Activated CD4-positive, alpha-beta T cell treated with anti-CD3 and anti-CD28 coated beads, Interleukin-2, amount 10 ng/mL, durations not matched to agents 7 days and 5 days (primary cell): ENCODE data around the gene PHAF1. TPM values are rescaled to one million over a fixed set of nuclear protein-coding genes. Genes with fewer than 3 reads are reported as not detected.
A peak's percentile ranks its signal among the peaks of the same experiment; 100 is the strongest.

Experiments
- CTCF ChIA-PET: fragments of 350-600 bp; sonication (Branson Sonifier 250); formaldehyde crosslinking; loops from one replicate; lab custom pipeline; 2021; ENCODE audit warnings: antibody characterized with exemption; lab: Charles Lee
- POLR2A ChIA-PET: fragments of 350-600 bp; sonication (Branson Sonifier 250); formaldehyde crosslinking; loops from one replicate; lab custom pipeline; 2021; ENCODE audit warnings: antibody characterized with exemption; lab: Charles Lee
- DNase-seq: peaks from one replicate; pipeline ENCODE4 v3.0.0-alpha.2; 2020
- H3K27ac Mint-ChIP-seq: one replicate; pipeline ENCODE4 v1.8.0; 2021; ENCODE audit warnings: mild to moderate bottlenecking, moderate library complexity, mixed read lengths
- H3K27me3 Mint-ChIP-seq: one replicate; pipeline ENCODE4 v1.8.0; 2021; ENCODE audit warnings: mixed read lengths
- H3K36me3 Mint-ChIP-seq: one replicate; pipeline ENCODE4 v1.8.0; 2021; ENCODE audit warnings: low read depth, mixed read lengths
- H3K4me1 Mint-ChIP-seq: one replicate; pipeline ENCODE4 v1.8.0; 2021; ENCODE audit warnings: mixed read lengths
- H3K4me3 Mint-ChIP-seq: one replicate; pipeline ENCODE4 v1.8.0; 2021; ENCODE audit warnings: mild to moderate bottlenecking, moderate library complexity, mixed read lengths
- H3K9me3 Mint-ChIP-seq: one replicate; pipeline ENCODE4 v1.8.0; 2021; ENCODE audit warnings: mixed read lengths
- total RNA-seq, 2 experiments: library from RNA; stranded (reverse); gene quantifications; one replicate each; pipeline ENCODE4 v1.2.3, GENCODE V29; 2021

The PHAF1 gene
- total RNA-seq, 2 experiments from 2014 or later, result 15.2 to 19.0 TPM

DNA sequence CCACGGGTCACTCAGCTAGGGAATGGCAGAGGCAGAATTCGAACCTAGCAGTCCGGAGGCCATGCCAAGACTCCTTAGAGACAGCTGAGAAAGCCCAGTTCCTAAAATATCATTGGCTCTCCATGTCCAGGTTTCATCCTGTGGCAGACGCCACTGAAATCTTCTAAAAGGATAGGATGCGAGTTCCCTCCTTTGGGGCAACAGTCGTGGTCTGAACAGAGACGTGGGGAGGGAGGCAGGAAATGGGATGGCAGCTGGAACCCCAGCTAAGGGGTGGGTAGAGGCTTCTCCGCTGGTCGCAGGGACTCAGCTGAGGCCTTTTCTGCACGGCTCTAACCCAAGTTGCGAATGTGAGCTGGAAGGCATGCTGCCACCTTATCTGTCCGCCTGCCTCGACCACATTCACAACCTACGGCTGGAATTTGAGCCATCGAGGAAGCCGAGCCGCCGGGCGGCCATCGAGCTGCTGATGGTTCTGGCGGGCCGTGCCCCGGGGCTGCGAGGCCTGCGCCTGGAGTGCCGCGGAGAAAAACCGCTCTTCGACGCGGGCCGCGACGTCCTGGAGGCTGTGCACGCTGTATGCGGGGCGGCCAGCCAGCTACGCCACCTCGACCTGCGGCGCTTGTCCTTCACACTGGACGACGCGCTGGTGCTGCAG lies 52.9 kb downstream of the PHAF1 start:
- CTCF ChIA-PET, result interaction anchor here (0.5 to 8.0 kb wide), 17 partner anchors 7 to 917 kb away, joined by 3 to 137 read pairs (median 4); partner anchors contain the start of genes B3GNT9, MATCAP1, NOL3 and TMEM208
- H3K27me3 Mint-ChIP-seq, result peaks cover 36% of the 10 kb centered on the region
- H3K4me1 Mint-ChIP-seq, result peaks cover 51% of the 10 kb centered on the region
- peak overlapping the region; percentile 51 for H3K4me3 Mint-ChIP-seq
- DNase-seq, result no peak
- H3K27ac Mint-ChIP-seq, result peak overlapping the region; percentile 2
- no peaks in the 10 kb centered on the region for H3K9me3 Mint-ChIP-seq
- peaks cover 25% of the 10 kb centered on the region for H3K36me3 Mint-ChIP-seq
- POLR2A ChIA-PET, result interaction anchor here (0.6 to 0.7 kb wide), 2 partner anchors 9 to 210 kb away, joined by 3 read pairs; no protein-coding TSS in a partner anchor

GRCh38 chr16:67163164-67163998 lies 53.6 kb downstream of the PHAF1 start:
- H3K36me3 Mint-ChIP-seq, result peaks cover 20% of the 10 kb centered on the region
- peaks cover 43% of the 10 kb centered on the region for H3K4me1 Mint-ChIP-seq
- H3K27ac Mint-ChIP-seq, result no peak overlapping the region
- H3K9me3 Mint-ChIP-seq, result no peaks in the 10 kb centered on the region
- ChIA-PET POLR2A (interaction anchor here (0.7 kb wide), 1 partner anchor 211 kb away, joined by 3 read pairs; no protein-coding TSS in a partner anchor), CTCF (interaction anchor here (0.5 to 8.0 kb wide), 17 partner anchors 8 to 917 kb away, joined by 3 to 137 read pairs (median 4); partner anchors contain the start of genes B3GNT9, MATCAP1, NOL3 and TMEM208)
- DNase-seq, result peak; percentile 54
- peaks cover 42% of the 10 kb centered on the region for H3K27me3 Mint-ChIP-seq
- peak overlapping the region; percentile 34 for H3K4me3 Mint-ChIP-seq

- H3K36me3 Mint-ChIP-seq, result peaks cover 20% of the 10 kb centered on the region
- CTCF ChIA-PET, result interaction anchor here (1.0 to 8.0 kb wide), 8 partner anchors 8 to 200 kb away, joined by 3 to 137 read pairs (median 10); partner anchors contain the start of genes MATCAP1 and NOL3
- H3K9me3 Mint-ChIP-seq, result no peaks in the 10 kb centered on the region
- H3K4me3 Mint-ChIP-seq, result peak overlapping the region; percentile 34
- H3K27ac Mint-ChIP-seq, result peak overlapping the region; percentile 50
- no peak for DNase-seq
- peaks cover 38% of the 10 kb centered on the region for H3K4me1 Mint-ChIP-seq
- H3K27me3 Mint-ChIP-seq, result peaks cover 44% of the 10 kb centered on the region
- POLR2A ChIA-PET, result no interaction called here
Measured at GRCh38 chr16:67163999-67164558, 54.3 kb downstream of the PHAF1 start.

- ChIA-PET CTCF (interaction anchor here (0.9 to 2.8 kb wide), 5 partner anchors 9 to 147 kb away, joined by 3 to 12 read pairs (median 10); no protein-coding TSS in a partner anchor), POLR2A (no interaction called here)
- peaks cover 38% of the 10 kb centered on the region for H3K4me1 Mint-ChIP-seq
- H3K4me3 Mint-ChIP-seq, result peak within 1 kb of the TSS; percentile 34
- H3K27me3 Mint-ChIP-seq, result peaks cover 45% of the 10 kb centered on the region
- H3K36me3 Mint-ChIP-seq, result peaks cover 20% of the 10 kb centered on the region
- DNase-seq, result no peak
- peak within 1 kb of the TSS; percentile 50 for H3K27ac Mint-ChIP-seq
- H3K9me3 Mint-ChIP-seq, result no peaks in the 10 kb centered on the region
Measured at GRCh38 chr16:67164599-67165061, 54.9 kb downstream of the PHAF1 start, which contains the start of gene HSF4. TSS of gene HSF4 (plus strand) at chr16:67164745. CDS start at chr16:67164812, 67 bp downstream.

DNA sequence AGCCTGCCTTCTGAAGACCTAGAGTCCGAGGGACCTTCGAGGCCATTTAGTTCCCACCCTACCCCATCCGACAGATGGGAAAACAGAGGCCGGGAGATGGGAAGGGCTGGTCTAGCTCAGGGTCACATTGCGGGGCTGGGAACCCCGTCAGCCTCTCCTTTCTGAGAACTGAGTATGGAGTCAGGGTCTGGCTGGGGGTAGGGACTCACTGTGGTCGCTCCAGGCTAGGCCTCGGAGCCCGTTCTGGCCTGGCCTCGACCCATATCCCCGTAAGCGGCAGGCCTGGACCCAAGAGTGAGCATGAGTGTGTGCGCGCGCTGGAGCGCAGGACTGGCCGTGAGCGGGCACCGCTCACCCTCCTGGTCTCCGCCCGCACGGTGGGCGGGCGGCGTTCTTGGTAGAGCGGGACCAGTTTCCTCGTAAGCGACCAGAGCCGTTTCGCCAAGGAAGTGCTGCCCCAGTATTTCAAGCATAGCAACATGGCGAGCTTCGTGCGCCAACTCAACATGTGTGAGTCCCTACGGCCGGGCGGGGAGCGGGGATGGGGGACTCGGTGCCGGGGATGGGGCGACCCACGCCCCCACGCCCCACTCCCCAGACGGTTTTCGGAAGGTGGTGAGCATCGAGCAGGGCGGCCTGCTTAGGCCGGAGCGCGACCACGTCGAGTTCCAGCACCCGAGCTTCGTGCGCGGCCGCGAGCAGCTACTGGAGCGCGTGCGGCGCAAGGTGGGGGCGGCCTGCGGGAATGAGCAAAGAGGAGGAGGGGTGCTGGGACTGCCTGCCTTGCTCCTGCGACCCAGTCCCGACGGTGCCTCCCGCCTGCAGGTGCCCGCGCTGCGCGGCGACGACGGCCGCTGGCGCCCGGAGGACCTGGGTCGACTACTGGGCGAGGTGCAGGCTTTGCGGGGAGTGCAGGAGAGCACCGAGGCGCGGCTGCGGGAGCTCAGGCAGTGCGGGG lies 55.7 kb downstream of the PHAF1 start:
- H3K4me3 Mint-ChIP-seq, result peak overlapping the region; percentile 30
- H3K27me3 Mint-ChIP-seq, result peaks cover 50% of the 10 kb centered on the region
- peak overlapping the region; percentile 46 for H3K27ac Mint-ChIP-seq
- no peaks in the 10 kb centered on the region for H3K9me3 Mint-ChIP-seq
- CTCF ChIA-PET, result interaction anchor here (0.9 to 6.1 kb wide), 5 partner anchors 8 to 147 kb away, joined by 3 to 31 read pairs (median 10); no protein-coding TSS in a partner anchor
- no peak for DNase-seq
- POLR2A ChIA-PET, result no interaction called here
- peaks cover 45% of the 10 kb centered on the region for H3K4me1 Mint-ChIP-seq
- peaks cover 20% of the 10 kb centered on the region for H3K36me3 Mint-ChIP-seq

DNA sequence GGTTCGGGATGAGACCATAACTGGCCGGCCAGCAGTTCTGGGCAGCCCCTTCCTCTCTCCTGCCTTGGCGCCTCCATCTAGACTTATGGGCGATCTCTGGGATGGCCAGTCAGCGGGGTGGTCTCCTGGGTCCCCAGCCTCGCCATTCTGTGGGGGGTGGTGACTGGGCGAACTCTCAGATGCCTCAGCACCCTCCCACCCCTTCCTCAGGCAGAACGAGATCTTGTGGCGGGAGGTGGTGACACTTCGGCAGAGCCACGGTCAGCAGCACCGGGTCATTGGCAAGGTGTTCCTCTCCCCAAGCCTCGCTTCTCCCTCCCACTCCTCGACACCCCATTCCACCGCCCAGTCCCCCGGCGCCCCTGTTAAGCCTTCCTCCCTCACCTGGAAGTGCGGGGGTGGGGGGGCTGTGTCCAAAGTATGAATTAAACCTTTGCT lies 56.4 kb downstream of the PHAF1 start:
- CTCF ChIA-PET, result interaction anchor here (2.8 to 6.1 kb wide), 2 partner anchors 11 to 148 kb away, joined by 12 to 31 read pairs; no protein-coding TSS in a partner anchor
- Mint-ChIP-seq H3K27me3 (peaks cover 52% of the 10 kb centered on the region), H3K36me3 (peaks cover 15% of the 10 kb centered on the region), H3K4me3 (no peak overlapping the region), H3K9me3 (no peaks in the 10 kb centered on the region), H3K4me1 (peaks cover 47% of the 10 kb centered on the region), H3K27ac (no peak overlapping the region)
- no peak for DNase-seq
- POLR2A ChIA-PET, result no interaction called here

- H3K36me3 Mint-ChIP-seq, result peaks cover 15% of the 10 kb centered on the region
- H3K4me3 Mint-ChIP-seq, result no peak overlapping the region
- no peak for DNase-seq
- H3K4me1 Mint-ChIP-seq, result peaks cover 47% of the 10 kb centered on the region
- no peak overlapping the region for H3K27ac Mint-ChIP-seq
- H3K9me3 Mint-ChIP-seq, result no peaks in the 10 kb centered on the region
- ChIA-PET CTCF (interaction anchor here (0.8 to 11.2 kb wide), 5 partner anchors 7 to 206 kb away, joined by 3 to 137 read pairs (median 12); partner anchors contain the start of genes CES3, FBXL8 and TRADD), POLR2A (no interaction called here)
- H3K27me3 Mint-ChIP-seq, result peaks cover 58% of the 10 kb centered on the region
Measured at GRCh38 chr16:67166598-67167168, 56.9 kb downstream of the PHAF1 start.

DNA sequence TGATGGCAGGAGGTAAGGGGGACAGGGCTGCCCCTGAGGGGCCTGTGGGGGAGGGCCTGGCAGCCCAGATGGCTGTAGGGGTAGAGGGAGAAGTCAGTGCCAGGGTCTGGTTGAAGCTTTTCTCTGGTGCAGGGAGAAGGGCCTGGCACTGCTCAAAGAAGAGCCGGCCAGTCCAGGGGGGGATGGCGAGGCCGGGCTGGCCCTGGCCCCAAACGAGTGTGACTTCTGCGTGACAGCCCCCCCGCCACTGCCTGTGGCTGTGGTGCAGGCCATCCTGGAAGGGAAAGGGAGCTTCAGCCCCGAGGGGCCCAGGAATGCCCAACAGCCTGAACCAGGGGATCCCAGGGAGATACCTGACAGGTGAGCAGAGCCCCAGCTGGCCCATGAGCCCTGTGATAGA lies 57.8 kb downstream of the PHAF1 start:
- POLR2A ChIA-PET, result no interaction called here
- CTCF ChIA-PET, result interaction anchor here (0.8 to 11.2 kb wide), 4 partner anchors 8 to 207 kb away, joined by 3 to 137 read pairs (median 17); partner anchors contain the start of genes CES3, FBXL8 and TRADD
- no peaks in the 10 kb centered on the region for H3K9me3 Mint-ChIP-seq
- H3K27me3 Mint-ChIP-seq, result peaks cover 61% of the 10 kb centered on the region
- no peak overlapping the region for H3K27ac Mint-ChIP-seq
- no peak overlapping the region for H3K4me3 Mint-ChIP-seq
- peaks cover 43% of the 10 kb centered on the region for H3K4me1 Mint-ChIP-seq
- no peak for DNase-seq
- H3K36me3 Mint-ChIP-seq, result peaks cover 12% of the 10 kb centered on the region

- Mint-ChIP-seq H3K4me3 (no peak overlapping the region), H3K36me3 (peaks cover 17% of the 10 kb centered on the region), H3K4me1 (peaks cover 48% of the 10 kb centered on the region), H3K27me3 (peaks cover 69% of the 10 kb centered on the region), H3K27ac (no peak overlapping the region), H3K9me3 (no peaks in the 10 kb centered on the region)
- ChIA-PET POLR2A (no interaction called here), CTCF (interaction anchor here (1.0 to 11.2 kb wide), 7 partner anchors 8 to 216 kb away, joined by 3 to 137 read pairs (median 6); partner anchors contain the start of genes FBXL8, FHOD1 and TRADD)
- no peak for DNase-seq
Measured at GRCh38 chr16:67169011-67169451, 59.3 kb downstream of the PHAF1 start.

- Mint-ChIP-seq H3K27ac (no peak overlapping the region), H3K4me3 (peak overlapping the region; percentile 59), H3K27me3 (peaks cover 66% of the 10 kb centered on the region), H3K4me1 (peaks cover 47% of the 10 kb centered on the region), H3K36me3 (peaks cover 17% of the 10 kb centered on the region), H3K9me3 (no peaks in the 10 kb centered on the region)
- ChIA-PET POLR2A (no interaction called here), CTCF (interaction anchor here (0.7 to 11.2 kb wide), 9 partner anchors 10 to 216 kb away, joined by 3 to 137 read pairs (median 6); partner anchors contain the start of genes FBXL8, FHOD1 and TRADD)
- peak; percentile 47 for DNase-seq
Measured at GRCh38 chr16:67169642-67170167, 60.0 kb downstream of the PHAF1 start.
